K562 (cell line): ENCODE data around the gene TBL1XR1. TPM values are rescaled to one million over a fixed set of nuclear protein-coding genes. Genes with fewer than 3 reads are reported as not detected.

Source experiments
- ATAC-seq: fragments of 200-7000 bp; cut with Tn5 transposase; 3 replicates; pipeline ENCODE4 v1.9.1; 2020; ENCODE audit warnings: moderate library complexity
- BruUV-seq: library from RNA; stranded (reverse); fragments of 400-500 nt; replicated peaks from 2 replicates; lab custom pipeline; 2021; lab: Mats Ljungman, UMichigan
- CTCF ChIA-PET: fragments of 300-600 bp; formaldehyde crosslinking; extraction: SDS; loops from one replicate; lab custom pipeline; 2021; ENCODE audit warnings: low intra/inter-chr PET ratio; lab: Yijun Ruan, JAX
- POLR2A ChIA-PET: fragments of 300-600, 350-650 bp; sonication (Branson Sonifier 250); formaldehyde crosslinking; extraction: SDS; loops from one replicate; lab custom pipeline; 2021; ENCODE audit warnings: antibody characterized with exemption, inconsistent platforms; lab: Yijun Ruan, JAX
- DNase-seq, 4 experiments: peaks; one replicate each; pipeline versions ENCODE4 v3.0.0 to v3.0.0-alpha.2; 2011 to 2018; ENCODE audit warnings: low spot score in 3 of 4, mixed read lengths in 3 of 4; ENCODE audit errors: extremely low read depth in 1 of 4
- FAIRE-seq: peaks from 2 replicates; lab custom pipeline; 2011; peaks lifted over from hg19 to GRCh38; lab: Jason Lieb, UNC
- H2AFZ ChIP-seq: 2 replicates; pipeline ENCODE4 v1.6.0; 2011; ENCODE audit warnings: low read depth, low read length, control low read depth, inconsistent platforms
- H3K27ac ChIP-seq: fragments of 200-600 bp; 3 replicates; pipeline ENCODE4 v1.8.0; 2011; ENCODE audit warnings: low read depth, mild to moderate bottlenecking, control low read depth, inconsistent platforms, low read length, moderate library complexity, mixed read lengths; ENCODE audit errors: extremely low read depth
- H3K27me3 ChIP-seq, 2 experiments: fragments of 300-600 bp in 1 of 2; 2 replicates in 1 of 2; 3 replicates in 1 of 2; pipeline versions ENCODE4 v1.6.0 to v1.8.0; 2011; ENCODE audit warnings: inconsistent platforms in 2 of 2, low read length in 2 of 2, mild to moderate bottlenecking in 1 of 2, mixed read lengths in 1 of 2, moderate library complexity in 1 of 2; ENCODE audit not compliant: control insufficient read depth in 2 of 2, insufficient read depth in 2 of 2
- H3K36me3 ChIP-seq: fragments of 300-600 bp; 3 replicates; pipeline ENCODE4 v1.8.0; 2011; ENCODE audit warnings: mild to moderate bottlenecking, low read length, inconsistent platforms; ENCODE audit not compliant: control insufficient read depth, insufficient read depth
- H3K4me1 ChIP-seq, 2 experiments: fragments of 200-600 bp in 1 of 2; replicated peaks in 1 of 2; 2 replicates in 1 of 2; 3 replicates in 1 of 2; pipeline versions ENCODE4 v1.5.1 to v1.8.0; 2011; ENCODE audit warnings: inconsistent platforms in 2 of 2, low read length in 2 of 2, mild to moderate bottlenecking in 1 of 2, mixed read lengths in 1 of 2, moderate library complexity in 1 of 2; ENCODE audit not compliant: control insufficient read depth in 2 of 2, insufficient read depth in 2 of 2
- H3K4me2 ChIP-seq: 2 replicates; pipeline ENCODE4 v1.6.1; 2011; ENCODE audit warnings: low read length, control low read depth, inconsistent platforms, mixed read lengths; ENCODE audit not compliant: insufficient read depth
- H3K4me3 ChIP-seq: fragments of 200-600 bp; sonication (generic), shearing (Covaris generic); 2 replicates; pipeline ENCODE4 v1.5.1; 2016; ENCODE audit warnings: control low read depth, inconsistent platforms
- H3K79me2 ChIP-seq: fragments of 200-600 bp; 3 replicates; pipeline ENCODE4 v1.8.0; 2011; ENCODE audit warnings: low read length, inconsistent platforms; ENCODE audit not compliant: control insufficient read depth, insufficient read depth
- H3K9ac ChIP-seq, 2 experiments: 2 replicates each; pipeline versions ENCODE4 v1.6.0 to v1.6.1; 2011; ENCODE audit warnings: low read depth in 2 of 2, low read length in 2 of 2, control low read depth in 1 of 2, inconsistent platforms in 1 of 2, mild to moderate bottlenecking in 1 of 2, mixed read lengths in 1 of 2; ENCODE audit not compliant: insufficient read depth in 1 of 2
- H3K9me1 ChIP-seq: one replicate; pipeline ENCODE4 v1.6.0; 2011; ENCODE audit warnings: inconsistent platforms, mild to moderate bottlenecking, low read length, moderate library complexity; ENCODE audit not compliant: control insufficient read depth, insufficient read depth
- H3K9me3 ChIP-seq: replicated peaks from 2 replicates; pipeline ENCODE4 v1.5.1; 2011; ENCODE audit warnings: low read depth, low read length, inconsistent platforms; ENCODE audit not compliant: control insufficient read depth, insufficient read depth
- H4K20me1 ChIP-seq: replicated peaks from 2 replicates; pipeline ENCODE4 v1.6.1; 2011; ENCODE audit warnings: low read length, inconsistent platforms, mixed read lengths; ENCODE audit not compliant: control insufficient read depth, insufficient read depth
- EZH2 ChIP-seq: IDR thresholded peaks from 2 replicates; pipeline ENCODE4 v1.6.1; 2012; ENCODE audit warnings: low read depth, mild to moderate bottlenecking, inconsistent platforms, low read length, borderline replicate concordance
- JUNB ChIP-seq: fragments of 450-650 bp; formaldehyde crosslinking; conservative IDR thresholded peaks from 2 replicates; pipeline ENCODE4 v1.4.0; 2020; ENCODE audit warnings: mild to moderate bottlenecking
- RAD21 ChIP-seq, 2 experiments: fragments of 250-450 bp in 1 of 2; fragments of 450-650 bp in 1 of 2; sonication (Bioruptor Pico) in 1 of 2; formaldehyde crosslinking in 1 of 2; IDR thresholded peaks in 1 of 2; conservative IDR thresholded peaks in 1 of 2; 2 replicates each; pipeline versions ENCODE4 v1.4.0 to v1.8.0; 2020 to 2022; ENCODE audit warnings: mild to moderate bottlenecking in 2 of 2, moderate library complexity in 1 of 2
- RUNX1 ChIP-seq: sonication (generic); IDR thresholded peaks from 2 replicates; pipeline ENCODE4 v1.6.1; 2016; ENCODE audit warnings: antibody characterized with exemption, low read depth
- TAL1 ChIP-seq: fragments of 450-650 bp; IDR thresholded peaks from 2 replicates; pipeline ENCODE4 v1.6.1; 2016; ENCODE audit warnings: mild to moderate bottlenecking
- ZNF316 ChIP-seq: fragments of 450-650 bp; IDR thresholded peaks from 2 replicates; pipeline ENCODE4 v1.6.1; 2016
- ZNF644 ChIP-seq: fragments of 200-800 bp; sonication (Bioruptor generic); IDR thresholded peaks from 2 replicates; pipeline ENCODE4 v1.6.1; 2016; ENCODE audit warnings: low read depth, missing genetic modification characterization, missing compliant biosample characterization
- WGBS: fragments of 100-300 bp; shearing (Covaris generic); methylation state at CpG from one replicate; pipeline ENCODE4 v1.1.6; 2016; ENCODE audit warnings: low coverage, mixed read lengths; ENCODE audit not compliant: insufficient coverage; ENCODE audit errors: missing lambda C conversion rate; 5-methylcytosine and 5-hydroxymethylcytosine counted together
- in situ Hi-C: fragments of 300-500 bp; cut with MboI; formaldehyde crosslinking; loops from 4 replicates; pipeline ENCODE4 v1.15.0; 2018; ENCODE audit warnings: inconsistent platforms, mixed read lengths
- intact Hi-C: fragments of 100-400 bp; cut with micrococcal nuclease; formaldehyde crosslinking; loops from 2 replicates; pipeline ENCODE4 v1.14.2; 2022
- polyA plus RNA-seq, 8 experiments: library from polyadenylated mRNA; depleted of rRNA in 4 of 8; stranded (reverse) in 5 of 8; unstranded in 3 of 8; fragments of >200 nt; fragmentation: Nextera tagmentation in 2 of 8; fragmentation: Illumina TruSeq in 1 of 8; extraction: Ambion mirVana in 2 of 8; extraction: Trizol in 1 of 8; gene quantifications; 2 replicates each; pipeline versions ENCODE4 v1.2.1 to v1.2.3, GENCODE V29; 2011 to 2014; ENCODE audit warnings: inconsistent platforms in 1 of 8, missing spikeins in 1 of 8
- total RNA-seq, 7 experiments: library from RNA; depleted of rRNA in 6 of 7; stranded (reverse); fragments of >200 nt in 6 of 7; fragmentation: Illumina TruSeq in 2 of 7; extraction: Trizol in 2 of 7; gene quantifications; 2 replicates each; pipeline versions ENCODE4 v1.2.1 to v1.2.3, GENCODE V29; 2011 to 2021; ENCODE audit warnings: low replicate concordance in 1 of 7
- TF ChIP-seq, protein P1 (sequence below): fragments of 250-450 bp; sonication (Bioruptor Pico); IDR thresholded peaks from 2 replicates; pipeline ENCODE4 v1.5.1; 2021; ENCODE audit warnings: mild to moderate bottlenecking
- TF ChIP-seq, protein P2 (sequence below): fragments of 450-650 bp; IDR thresholded peaks from 2 replicates; pipeline ENCODE4 v1.6.1; 2018; ENCODE audit warnings: mild to moderate bottlenecking, low read depth; ENCODE audit not compliant: partially characterized antibody
- TF ChIP-seq, protein P3 (sequence below), 2 experiments: IDR thresholded peaks in 1 of 2; conservative IDR thresholded peaks in 1 of 2; 2 replicates each; pipeline ENCODE4 v1.6.1; 2016; ENCODE audit warnings: low read depth in 2 of 2, mild to moderate bottlenecking in 1 of 2, missing compliant biosample characterization in 1 of 2, missing genetic modification characterization in 1 of 2, moderate library complexity in 1 of 2
- TF ChIP-seq, protein P4 (sequence below): fragments of 450-650 bp; IDR thresholded peaks from 2 replicates; pipeline ENCODE4 v1.6.1; 2016

Gene TBL1XR1
- total and polyA plus RNA-seq, 9 of the 15 experiments (the other 6 are each of a cell fraction or from before 2014, with no cell fraction given), result 19.6 to 171 (median 83.3) TPM

DNA sequence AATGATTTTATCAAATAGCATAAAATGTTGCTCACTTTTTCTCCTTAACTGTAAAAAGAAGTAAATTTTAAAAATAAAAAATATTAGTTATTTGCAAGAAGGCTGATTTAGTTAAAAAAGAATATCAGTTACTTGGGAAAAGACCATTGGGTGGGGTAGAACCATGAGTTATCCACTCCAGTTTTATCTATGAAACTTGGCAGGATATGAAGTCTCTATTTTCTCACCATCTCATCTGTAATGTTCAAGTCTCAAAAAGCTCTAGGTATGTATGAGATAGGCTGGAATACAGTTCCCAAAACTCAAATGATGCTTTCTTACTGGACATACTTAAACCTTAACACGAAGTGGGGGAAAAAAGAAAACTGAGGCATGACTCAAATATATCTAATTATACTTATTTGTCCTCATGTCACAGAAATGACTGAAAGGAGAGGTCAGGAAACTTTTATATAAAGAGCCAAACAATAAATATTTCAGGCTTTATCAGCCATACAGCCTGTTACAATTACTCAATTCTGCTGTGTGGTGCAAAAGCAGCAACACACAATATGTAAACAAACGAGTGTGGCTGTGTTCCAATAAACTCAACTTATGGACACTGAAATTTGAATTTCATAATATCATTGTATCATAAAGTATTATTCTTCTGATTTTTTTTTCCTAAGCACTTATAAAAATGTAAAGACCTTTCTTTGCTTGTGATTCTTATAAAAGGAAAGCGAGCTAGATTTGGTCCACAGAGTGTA is 131.8 kb downstream of the TBL1XR1 start (continued):
- TF ChIP-seq, protein P1, sequence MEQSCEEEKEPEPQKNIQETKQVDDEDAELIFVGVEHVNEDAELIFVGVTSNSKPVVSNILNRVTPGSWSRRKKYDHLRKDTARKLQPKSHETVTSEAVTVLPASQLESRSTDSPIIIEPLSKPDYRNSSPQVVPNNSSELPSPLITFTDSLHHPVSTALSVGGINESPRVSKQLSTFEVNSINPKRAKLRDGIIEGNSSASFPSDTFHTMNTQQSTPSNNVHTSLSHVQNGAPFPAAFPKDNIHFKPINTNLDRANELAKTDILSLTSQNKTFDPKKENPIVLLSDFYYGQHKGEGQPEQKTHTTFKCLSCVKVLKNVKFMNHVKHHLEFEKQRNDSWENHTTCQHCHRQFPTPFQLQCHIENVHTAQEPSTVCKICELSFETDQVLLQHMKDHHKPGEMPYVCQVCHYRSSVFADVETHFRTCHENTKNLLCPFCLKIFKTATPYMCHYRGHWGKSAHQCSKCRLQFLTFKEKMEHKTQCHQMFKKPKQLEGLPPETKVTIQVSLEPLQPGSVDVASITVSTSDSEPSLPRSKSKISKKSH, result no peak

DNA sequence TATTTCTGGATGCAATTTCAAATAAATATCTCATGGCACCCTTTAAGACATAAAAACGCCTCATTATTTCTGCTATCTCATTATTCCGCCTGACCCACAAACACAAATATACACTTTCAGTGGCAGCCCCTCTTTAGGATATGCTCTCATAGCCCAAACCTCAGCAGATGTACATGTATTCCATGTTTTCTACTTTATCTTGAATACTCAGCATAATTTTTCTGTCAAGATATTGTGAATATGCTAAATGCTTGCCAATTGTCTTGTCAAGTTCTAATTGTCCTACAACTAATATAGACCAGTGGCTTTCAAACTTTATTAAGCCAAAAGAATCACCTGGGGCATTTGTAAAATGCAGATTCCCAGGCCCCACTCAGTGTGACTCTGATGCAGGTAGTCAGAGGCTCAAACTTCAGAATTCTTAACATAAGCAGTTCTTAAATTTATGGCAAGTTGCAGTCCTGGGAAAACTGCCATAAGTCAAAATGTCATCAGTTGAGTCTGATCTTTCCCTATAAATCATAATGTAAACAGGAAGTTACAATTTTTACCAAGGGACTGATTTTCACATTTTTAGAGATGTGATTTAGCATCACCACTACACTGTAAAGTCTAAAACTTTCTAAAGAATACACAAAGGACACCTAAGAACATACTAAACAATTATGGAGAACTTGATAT is 135.1 kb downstream of the TBL1XR1 start:
- Histone ChIP-seq H3K4me3 (no peak overlapping the region), H4K20me1 (no peaks in the 10 kb centered on the region; the same call in 1 of the 2 replicates), H3K27ac (no peak overlapping the region), H3K27me3 (no peaks in the 10 kb centered on the region), H3K4me1 (peaks cover 0 to 10% of the 10 kb centered on the region in 2 experiments; a peak in 3 of 5 replicates), H3K79me2 (peaks cover 86% of the 10 kb centered on the region), H2AFZ (no peak overlapping the region), H3K9ac (no peak overlapping the region), H3K9me3 (no peaks in the 10 kb centered on the region), H3K36me3 (peaks cover 25% of the 10 kb centered on the region; the same call in 2 of the 3 replicates), H3K9me1 (no peaks in the 10 kb centered on the region), H3K4me2 (no peak overlapping the region)
- no peak for DNase-seq
- no TSS peak for BruUV-seq
- CTCF ChIA-PET, result no interaction called here
- intact Hi-C loops, result loop anchor here (10.0 kb wide), 1 partner anchor 1323 kb away; no protein-coding TSS in a partner anchor
- no peak for ATAC-seq
- FAIRE-seq, result no peak
- 80% methylated on average over 2 of the region's 2 CpGs for WGBS
- POLR2A ChIA-PET, result no interaction called here
- in situ Hi-C loops, result no loop called here
- TF ChIP-seq, protein P2, sequence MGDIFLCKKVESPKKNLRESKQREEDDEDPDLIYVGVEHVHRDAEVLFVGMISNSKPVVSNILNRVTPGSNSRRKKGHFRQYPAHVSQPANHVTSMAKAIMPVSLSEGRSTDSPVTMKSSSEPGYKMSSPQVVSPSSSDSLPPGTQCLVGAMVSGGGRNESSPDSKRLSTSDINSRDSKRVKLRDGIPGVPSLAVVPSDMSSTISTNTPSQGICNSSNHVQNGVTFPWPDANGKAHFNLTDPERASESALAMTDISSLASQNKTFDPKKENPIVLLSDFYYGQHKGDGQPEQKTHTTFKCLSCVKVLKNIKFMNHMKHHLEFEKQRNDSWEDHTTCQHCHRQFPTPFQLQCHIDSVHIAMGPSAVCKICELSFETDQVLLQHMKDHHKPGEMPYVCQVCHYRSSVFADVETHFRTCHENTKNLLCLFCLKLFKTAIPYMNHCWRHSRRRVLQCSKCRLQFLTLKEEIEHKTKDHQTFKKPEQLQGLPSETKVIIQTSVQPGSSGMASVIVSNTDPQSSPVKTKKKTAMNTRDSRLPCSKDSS, result no peak
- TF ChIP-seq RUNX1, result no peak
- TF ChIP-seq ZNF316, result peak; percentile 74
- no peak for TF ChIP-seq JUNB (CRISPR knock-in tag)
- no peak for TF ChIP-seq TAL1
- no peak for TF ChIP-seq EZH2
- TF ChIP-seq, protein P3, sequence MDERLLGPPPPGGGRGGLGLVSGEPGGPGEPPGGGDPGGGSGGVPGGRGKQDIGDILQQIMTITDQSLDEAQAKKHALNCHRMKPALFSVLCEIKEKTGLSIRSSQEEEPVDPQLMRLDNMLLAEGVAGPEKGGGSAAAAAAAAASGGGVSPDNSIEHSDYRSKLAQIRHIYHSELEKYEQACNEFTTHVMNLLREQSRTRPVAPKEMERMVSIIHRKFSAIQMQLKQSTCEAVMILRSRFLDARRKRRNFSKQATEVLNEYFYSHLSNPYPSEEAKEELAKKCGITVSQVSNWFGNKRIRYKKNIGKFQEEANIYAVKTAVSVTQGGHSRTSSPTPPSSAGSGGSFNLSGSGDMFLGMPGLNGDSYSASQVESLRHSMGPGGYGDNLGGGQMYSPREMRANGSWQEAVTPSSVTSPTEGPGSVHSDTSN (CRISPR knock-in tag; IDR thresholded peaks at IDR 0.05; ENCODE audit: low read depth), result no peak
- TF ChIP-seq, protein P3 (tag; conservative IDR thresholded peaks at IDR 0.05; ENCODE audit: low read depth), result peak; percentile 95
- TF ChIP-seq RAD21 (CRISPR knock-in tag; conservative IDR thresholded peaks at IDR 0.05 in 1 of 2, IDR thresholded peaks at IDR 0.05 in 1 of 2), result no peak
- TF ChIP-seq, protein P4, sequence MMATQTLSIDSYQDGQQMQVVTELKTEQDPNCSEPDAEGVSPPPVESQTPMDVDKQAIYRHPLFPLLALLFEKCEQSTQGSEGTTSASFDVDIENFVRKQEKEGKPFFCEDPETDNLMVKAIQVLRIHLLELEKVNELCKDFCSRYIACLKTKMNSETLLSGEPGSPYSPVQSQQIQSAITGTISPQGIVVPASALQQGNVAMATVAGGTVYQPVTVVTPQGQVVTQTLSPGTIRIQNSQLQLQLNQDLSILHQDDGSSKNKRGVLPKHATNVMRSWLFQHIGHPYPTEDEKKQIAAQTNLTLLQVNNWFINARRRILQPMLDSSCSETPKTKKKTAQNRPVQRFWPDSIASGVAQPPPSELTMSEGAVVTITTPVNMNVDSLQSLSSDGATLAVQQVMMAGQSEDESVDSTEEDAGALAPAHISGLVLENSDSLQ, result peak; percentile 51
- no peak for TF ChIP-seq ZNF644 (tag)
